ENCODE measurements around the gene ANKRD23. TPM values are rescaled to one million over a fixed set of nuclear protein-coding genes. Genes with fewer than 3 reads are reported as not detected.

ANKRD23 gene
- total and polyA plus RNA-seq, 2 of the 13 experiments (the other 11 are each of a cell fraction or from before 2014, with no cell fraction given) = 1.5 to 1.6 TPM

DNA sequence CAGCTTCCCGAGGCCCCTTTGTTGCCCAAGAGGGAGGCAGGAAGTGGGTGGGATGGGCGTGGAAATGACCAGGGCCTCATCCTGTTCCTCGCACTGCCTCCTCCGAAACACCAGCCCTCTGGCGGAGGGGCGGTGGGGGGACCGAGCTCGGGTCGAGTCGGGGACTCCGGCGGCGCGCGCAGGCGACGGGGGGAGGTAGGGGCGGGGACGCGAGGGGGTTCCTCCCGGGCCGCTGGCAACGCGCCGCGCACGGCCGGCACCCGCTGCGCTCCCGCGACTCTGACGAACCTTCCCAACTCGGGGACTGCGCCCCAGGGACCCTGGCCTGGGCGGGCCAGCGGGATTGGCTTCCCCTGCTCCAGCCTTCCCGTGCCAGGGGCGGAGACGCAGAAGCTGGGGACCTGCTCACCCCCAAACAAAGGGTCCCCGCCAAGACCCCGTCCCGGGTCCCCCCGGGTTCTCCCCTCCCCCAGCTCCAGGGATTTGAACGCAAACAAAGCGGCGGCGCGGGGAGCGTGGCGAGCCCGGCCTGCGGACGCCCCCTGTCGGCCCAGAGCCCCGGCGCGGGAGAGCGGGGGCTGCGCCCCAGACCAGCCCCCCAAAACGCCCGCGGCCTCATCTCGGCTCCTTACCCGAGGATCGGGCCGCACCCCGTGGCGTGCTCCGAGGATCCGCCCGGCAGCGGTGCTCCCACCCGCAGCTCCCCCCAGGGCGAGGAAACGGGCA lies 24.9 kb upstream of the ANKRD23 start (continued):
- TF ChIP-seq DR1 (CRISPR knock-in tag; IDR thresholded peaks at IDR 0.05) = no peak; the same call in 1 of the 2 replicates
- peak; percentile 80; the same call in 1 of the 2 replicates for TF ChIP-seq MAZ (IDR thresholded peaks at IDR 0.05; ENCODE audit: borderline replicate concordance, low read depth, low read length)
- TF ChIP-seq MAZ (CRISPR knock-in tag; IDR thresholded peaks at IDR 0.05; ENCODE audit: low read depth) = peak; percentile 90
- TF ChIP-seq, protein P1, sequence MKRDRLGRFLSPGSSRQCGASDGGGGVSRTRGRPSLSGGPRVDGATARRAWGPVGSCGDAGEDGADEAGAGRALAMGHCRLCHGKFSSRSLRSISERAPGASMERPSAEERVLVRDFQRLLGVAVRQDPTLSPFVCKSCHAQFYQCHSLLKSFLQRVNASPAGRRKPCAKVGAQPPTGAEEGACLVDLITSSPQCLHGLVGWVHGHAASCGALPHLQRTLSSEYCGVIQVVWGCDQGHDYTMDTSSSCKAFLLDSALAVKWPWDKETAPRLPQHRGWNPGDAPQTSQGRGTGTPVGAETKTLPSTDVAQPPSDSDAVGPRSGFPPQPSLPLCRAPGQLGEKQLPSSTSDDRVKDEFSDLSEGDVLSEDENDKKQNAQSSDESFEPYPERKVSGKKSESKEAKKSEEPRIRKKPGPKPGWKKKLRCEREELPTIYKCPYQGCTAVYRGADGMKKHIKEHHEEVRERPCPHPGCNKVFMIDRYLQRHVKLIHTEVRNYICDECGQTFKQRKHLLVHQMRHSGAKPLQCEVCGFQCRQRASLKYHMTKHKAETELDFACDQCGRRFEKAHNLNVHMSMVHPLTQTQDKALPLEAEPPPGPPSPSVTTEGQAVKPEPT (CRISPR knock-in tag; IDR thresholded peaks at IDR 0.05; ENCODE audit: low read depth) = peak; percentile 82; the same call in 1 of the 2 replicates
- TF ChIP-seq, protein P2, sequence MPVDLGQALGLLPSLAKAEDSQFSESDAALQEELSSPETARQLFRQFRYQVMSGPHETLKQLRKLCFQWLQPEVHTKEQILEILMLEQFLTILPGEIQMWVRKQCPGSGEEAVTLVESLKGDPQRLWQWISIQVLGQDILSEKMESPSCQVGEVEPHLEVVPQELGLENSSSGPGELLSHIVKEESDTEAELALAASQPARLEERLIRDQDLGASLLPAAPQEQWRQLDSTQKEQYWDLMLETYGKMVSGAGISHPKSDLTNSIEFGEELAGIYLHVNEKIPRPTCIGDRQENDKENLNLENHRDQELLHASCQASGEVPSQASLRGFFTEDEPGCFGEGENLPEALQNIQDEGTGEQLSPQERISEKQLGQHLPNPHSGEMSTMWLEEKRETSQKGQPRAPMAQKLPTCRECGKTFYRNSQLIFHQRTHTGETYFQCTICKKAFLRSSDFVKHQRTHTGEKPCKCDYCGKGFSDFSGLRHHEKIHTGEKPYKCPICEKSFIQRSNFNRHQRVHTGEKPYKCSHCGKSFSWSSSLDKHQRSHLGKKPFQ (CRISPR knock-in tag; IDR thresholded peaks at IDR 0.05; ENCODE audit: insufficient replicate concordance) = peak; percentile 84
- TF ChIP-seq CREB1 (IDR thresholded peaks at IDR 0.05) = no peak
- TF ChIP-seq CREB1 (CRISPR knock-in tag; IDR thresholded peaks at IDR 0.05) = no peak
- TF ChIP-seq, protein P3, sequence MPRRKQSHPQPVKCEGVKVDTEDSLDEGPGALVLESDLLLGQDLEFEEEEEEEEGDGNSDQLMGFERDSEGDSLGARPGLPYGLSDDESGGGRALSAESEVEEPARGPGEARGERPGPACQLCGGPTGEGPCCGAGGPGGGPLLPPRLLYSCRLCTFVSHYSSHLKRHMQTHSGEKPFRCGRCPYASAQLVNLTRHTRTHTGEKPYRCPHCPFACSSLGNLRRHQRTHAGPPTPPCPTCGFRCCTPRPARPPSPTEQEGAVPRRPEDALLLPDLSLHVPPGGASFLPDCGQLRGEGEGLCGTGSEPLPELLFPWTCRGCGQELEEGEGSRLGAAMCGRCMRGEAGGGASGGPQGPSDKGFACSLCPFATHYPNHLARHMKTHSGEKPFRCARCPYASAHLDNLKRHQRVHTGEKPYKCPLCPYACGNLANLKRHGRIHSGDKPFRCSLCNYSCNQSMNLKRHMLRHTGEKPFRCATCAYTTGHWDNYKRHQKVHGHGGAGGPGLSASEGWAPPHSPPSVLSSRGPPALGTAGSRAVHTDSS (CRISPR knock-in tag; conservative IDR thresholded peaks at IDR 0.05) = no peak
- peak; percentile 92 for TF ChIP-seq ELF3 (CRISPR knock-in tag; IDR thresholded peaks at IDR 0.05)
- TF ChIP-seq GATA4 (IDR thresholded peaks at IDR 0.05; ENCODE audit: borderline replicate concordance, low read depth) = peak; percentile 49
- TF ChIP-seq ZMYM3 (CRISPR knock-in tag; IDR thresholded peaks at IDR 0.05) = no peak
- TF ChIP-seq KMT2B (CRISPR knock-in tag; IDR thresholded peaks at IDR 0.05) = peak; percentile 74; the same call in 1 of the 2 replicates
- TF ChIP-seq, protein P4, sequence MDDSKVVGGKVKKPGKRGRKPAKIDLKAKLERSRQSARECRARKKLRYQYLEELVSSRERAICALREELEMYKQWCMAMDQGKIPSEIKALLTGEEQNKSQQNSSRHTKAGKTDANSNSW (CRISPR knock-in tag; IDR thresholded peaks at IDR 0.05; ENCODE audit: borderline replicate concordance) = no peak
- peak; percentile 70 for TF ChIP-seq IRF2 (CRISPR knock-in tag; IDR thresholded peaks at IDR 0.05)
- TF ChIP-seq, protein P5, sequence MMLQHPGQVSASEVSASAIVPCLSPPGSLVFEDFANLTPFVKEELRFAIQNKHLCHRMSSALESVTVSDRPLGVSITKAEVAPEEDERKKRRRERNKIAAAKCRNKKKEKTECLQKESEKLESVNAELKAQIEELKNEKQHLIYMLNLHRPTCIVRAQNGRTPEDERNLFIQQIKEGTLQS (CRISPR knock-in tag; IDR thresholded peaks at IDR 0.05) = no peak; the same call in 1 of the 2 replicates
- 0 out of 2 replicates have a peak, but pooled peaks have one; percentile 28 for TF ChIP-seq ISX (CRISPR knock-in tag; conservative IDR thresholded peaks at IDR 0.05)
- TF ChIP-seq, protein P6, sequence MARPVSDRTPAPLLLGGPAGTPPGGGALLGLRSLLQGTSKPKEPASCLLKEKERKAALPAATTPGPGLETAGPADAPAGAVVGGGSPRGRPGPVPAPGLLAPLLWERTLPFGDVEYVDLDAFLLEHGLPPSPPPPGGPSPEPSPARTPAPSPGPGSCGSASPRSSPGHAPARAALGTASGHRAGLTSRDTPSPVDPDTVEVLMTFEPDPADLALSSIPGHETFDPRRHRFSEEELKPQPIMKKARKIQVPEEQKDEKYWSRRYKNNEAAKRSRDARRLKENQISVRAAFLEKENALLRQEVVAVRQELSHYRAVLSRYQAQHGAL (CRISPR knock-in tag; IDR thresholded peaks at IDR 0.05; ENCODE audit: not compliant biosample characterization) = no peak
- TF ChIP-seq ZSCAN30 (CRISPR knock-in tag; IDR thresholded peaks at IDR 0.05) = no peak; the same call in 1 of the 2 replicates
- TF ChIP-seq MEF2D (CRISPR knock-in tag; IDR thresholded peaks at IDR 0.05) = no peak; the same call in 1 of the 2 replicates
- TF ChIP-seq, protein P7, sequence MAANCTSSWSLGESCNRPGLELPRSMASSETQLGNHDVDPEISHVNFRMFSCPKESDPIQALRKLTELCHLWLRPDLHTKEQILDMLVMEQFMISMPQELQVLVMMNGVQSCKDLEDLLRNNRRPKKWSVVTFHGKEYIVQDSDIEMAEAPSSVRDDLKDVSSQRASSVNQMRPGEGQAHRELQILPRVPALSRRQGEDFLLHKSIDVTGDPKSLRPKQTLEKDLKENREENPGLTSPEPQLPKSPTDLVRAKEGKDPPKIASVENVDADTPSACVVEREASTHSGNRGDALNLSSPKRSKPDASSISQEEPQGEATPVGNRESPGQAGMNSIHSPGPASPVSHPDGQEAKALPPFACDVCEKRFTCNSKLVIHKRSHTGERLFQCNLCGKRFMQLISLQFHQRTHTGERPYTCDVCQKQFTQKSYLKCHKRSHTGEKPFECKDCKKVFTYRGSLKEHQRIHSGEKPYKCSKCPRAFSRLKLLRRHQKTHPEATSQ (CRISPR knock-in tag; IDR thresholded peaks at IDR 0.05; ENCODE audit: borderline replicate concordance) = no peak

All from HepG2 (cell line).